Loucy (cell line): ENCODE measurements around the gene TNFRSF19.

Experiments
- H2AFZ ChIP-seq: fragments of 200-600 bp; sonication (generic); 2 replicates; pipeline ENCODE4 v1.6.0; 2016; ENCODE audit warnings: antibody characterized with exemption, mild to moderate bottlenecking, low read length, moderate library complexity
- H3F3A ChIP-seq: fragments of 200-600 bp; 2 replicates; pipeline ENCODE4 v1.6.0; 2016; ENCODE audit warnings: antibody characterized with exemption, low read depth, mild to moderate bottlenecking
- H3K27me3 ChIP-seq: fragments of 200-600 bp; sonication (generic); 2 replicates; pipeline ENCODE4 v1.6.1; 2014; ENCODE audit warnings: low read length, mild to moderate bottlenecking; ENCODE audit not compliant: insufficient read depth, poor library complexity, severe bottlenecking
- H3K36me3 ChIP-seq: fragments of 200-600 bp; sonication (generic); 2 replicates; pipeline ENCODE4 v1.6.1; 2016; ENCODE audit warnings: low read length; ENCODE audit not compliant: insufficient read depth
- H3K4me1 ChIP-seq: fragments of 200-600 bp; sonication (generic); 2 replicates; pipeline ENCODE4 v1.5.1; 2014; ENCODE audit warnings: low read length, mild to moderate bottlenecking; ENCODE audit not compliant: insufficient read depth, poor library complexity, severe bottlenecking
- H3K4me2 ChIP-seq: fragments of 200-600 bp; sonication (generic); 2 replicates; pipeline ENCODE4 v1.6.0; 2014; ENCODE audit warnings: antibody characterized with exemption, low read length, low read depth, mild to moderate bottlenecking; ENCODE audit not compliant: poor library complexity, severe bottlenecking
- H3K4me3 ChIP-seq: fragments of 200-600 bp; sonication (generic); 2 replicates; pipeline ENCODE4 v1.5.1; 2014; ENCODE audit warnings: low read length, mild to moderate bottlenecking, mixed read lengths; ENCODE audit not compliant: poor library complexity, severe bottlenecking
- H3K79me2 ChIP-seq: fragments of 200-600 bp; sonication (generic); 2 replicates; pipeline ENCODE4 v1.6.1; 2014; ENCODE audit warnings: low read length; ENCODE audit not compliant: insufficient read depth
- H3K9ac ChIP-seq: fragments of 200-600 bp; sonication (generic); 2 replicates; pipeline ENCODE4 v1.6.0; 2014; ENCODE audit warnings: mild to moderate bottlenecking, low read depth, low read length, moderate library complexity; ENCODE audit not compliant: poor library complexity, severe bottlenecking
- H3K9me2 ChIP-seq: fragments of 200-600 bp; sonication (generic); replicated peaks from 2 replicates; pipeline ENCODE4 v1.6.1; 2016; ENCODE audit warnings: low read depth, low read length, mixed read lengths
- H3K9me3 ChIP-seq: fragments of 200-600 bp; sonication (generic); 2 replicates; pipeline ENCODE4 v1.6.1; 2014; ENCODE audit warnings: mild to moderate bottlenecking, antibody characterized with exemption, low read length, low read depth; ENCODE audit not compliant: insufficient read depth
- H4K20me1 ChIP-seq: fragments of 200-600 bp; sonication (generic); 2 replicates; pipeline ENCODE4 v1.6.0; 2014; ENCODE audit warnings: antibody characterized with exemption, low read length, mild to moderate bottlenecking; ENCODE audit not compliant: insufficient read depth, poor library complexity, severe bottlenecking
- EZH2phosphoT487 ChIP-seq: fragments of 200-600 bp; IDR thresholded peaks from 2 replicates; pipeline ENCODE4 v1.6.1; 2018; ENCODE audit warnings: antibody characterized with exemption, mild to moderate bottlenecking, moderate library complexity, borderline replicate concordance
- TF ChIP-seq, protein P1 (sequence below): fragments of 200-600 bp; sonication (generic); conservative IDR thresholded peaks from 2 replicates; pipeline ENCODE4 v1.5.1; 2014; ENCODE audit warnings: mild to moderate bottlenecking, antibody characterized with exemption, low read length

Gene TNFRSF19

DNA sequence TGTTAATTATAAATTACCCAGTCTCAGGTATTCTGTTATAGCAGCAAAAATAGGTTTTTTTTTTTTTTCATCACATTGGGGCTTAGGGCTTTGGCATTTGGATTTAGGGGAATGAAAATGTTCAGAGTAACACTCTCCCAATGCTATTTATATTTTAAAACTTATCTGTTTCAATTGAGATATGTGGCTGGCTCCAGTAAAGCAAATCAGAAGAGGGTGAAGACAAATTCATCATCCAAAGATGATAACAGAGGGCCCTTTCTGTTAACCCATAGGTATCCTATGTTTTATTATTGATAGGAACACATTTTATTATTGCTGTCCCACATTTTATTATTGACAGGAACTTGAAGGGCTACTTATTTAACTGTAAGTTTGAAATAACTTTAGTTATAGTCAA is 20.5 kb upstream of the TNFRSF19 start:
- Histone ChIP-seq H4K20me1 (no peaks in the 10 kb centered on the region), H3K9me3 (no peaks in the 10 kb centered on the region), H3K9me2 (no peaks in the 10 kb centered on the region), H3K4me3 (no peak overlapping the region), H2AFZ (no peak overlapping the region), H3K4me2 (no peak overlapping the region), H3K9ac (no peak overlapping the region), H3F3A (no peaks in the 10 kb centered on the region), H3K4me1 (no peaks in the 10 kb centered on the region), H3K27me3 (no peaks in the 10 kb centered on the region), H3K79me2 (no peaks in the 10 kb centered on the region), H3K36me3 (no peaks in the 10 kb centered on the region)
- TF ChIP-seq, protein P1, sequence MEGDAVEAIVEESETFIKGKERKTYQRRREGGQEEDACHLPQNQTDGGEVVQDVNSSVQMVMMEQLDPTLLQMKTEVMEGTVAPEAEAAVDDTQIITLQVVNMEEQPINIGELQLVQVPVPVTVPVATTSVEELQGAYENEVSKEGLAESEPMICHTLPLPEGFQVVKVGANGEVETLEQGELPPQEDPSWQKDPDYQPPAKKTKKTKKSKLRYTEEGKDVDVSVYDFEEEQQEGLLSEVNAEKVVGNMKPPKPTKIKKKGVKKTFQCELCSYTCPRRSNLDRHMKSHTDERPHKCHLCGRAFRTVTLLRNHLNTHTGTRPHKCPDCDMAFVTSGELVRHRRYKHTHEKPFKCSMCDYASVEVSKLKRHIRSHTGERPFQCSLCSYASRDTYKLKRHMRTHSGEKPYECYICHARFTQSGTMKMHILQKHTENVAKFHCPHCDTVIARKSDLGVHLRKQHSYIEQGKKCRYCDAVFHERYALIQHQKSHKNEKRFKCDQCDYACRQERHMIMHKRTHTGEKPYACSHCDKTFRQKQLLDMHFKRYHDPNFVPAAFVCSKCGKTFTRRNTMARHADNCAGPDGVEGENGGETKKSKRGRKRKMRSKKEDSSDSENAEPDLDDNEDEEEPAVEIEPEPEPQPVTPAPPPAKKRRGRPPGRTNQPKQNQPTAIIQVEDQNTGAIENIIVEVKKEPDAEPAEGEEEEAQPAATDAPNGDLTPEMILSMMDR, result no peak
- TF ChIP-seq EZH2phosphoT487, result no peak

DNA sequence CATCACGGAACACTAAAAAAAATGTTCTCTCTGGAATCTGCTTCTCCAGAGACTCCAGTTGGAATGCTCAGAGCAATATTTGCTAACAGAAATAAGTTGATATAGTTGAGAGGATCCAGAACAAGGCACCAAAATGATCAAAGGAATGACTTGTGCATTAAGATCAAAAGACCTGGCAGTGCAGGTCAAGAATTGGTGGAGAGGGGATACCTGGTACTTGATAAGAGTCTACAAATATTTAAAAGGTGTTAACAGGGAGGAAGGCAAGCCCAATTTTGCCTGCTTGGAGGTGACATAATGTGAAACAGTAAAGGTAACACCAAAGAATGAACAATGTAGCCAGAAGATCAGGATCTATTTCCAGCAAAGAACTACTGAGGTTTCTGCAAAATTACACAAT is 20.0 kb upstream of the TNFRSF19 start:
- Histone ChIP-seq H3F3A (no peaks in the 10 kb centered on the region), H3K4me3 (no peak overlapping the region), H3K27me3 (no peaks in the 10 kb centered on the region), H3K4me2 (no peak overlapping the region), H3K9ac (no peak overlapping the region), H3K9me3 (no peaks in the 10 kb centered on the region), H3K79me2 (no peaks in the 10 kb centered on the region), H2AFZ (no peak overlapping the region), H3K36me3 (no peaks in the 10 kb centered on the region), H3K4me1 (no peaks in the 10 kb centered on the region), H3K9me2 (no peaks in the 10 kb centered on the region), H4K20me1 (no peaks in the 10 kb centered on the region)
- TF ChIP-seq, protein P1, result no peak
- no peak for TF ChIP-seq EZH2phosphoT487

DNA sequence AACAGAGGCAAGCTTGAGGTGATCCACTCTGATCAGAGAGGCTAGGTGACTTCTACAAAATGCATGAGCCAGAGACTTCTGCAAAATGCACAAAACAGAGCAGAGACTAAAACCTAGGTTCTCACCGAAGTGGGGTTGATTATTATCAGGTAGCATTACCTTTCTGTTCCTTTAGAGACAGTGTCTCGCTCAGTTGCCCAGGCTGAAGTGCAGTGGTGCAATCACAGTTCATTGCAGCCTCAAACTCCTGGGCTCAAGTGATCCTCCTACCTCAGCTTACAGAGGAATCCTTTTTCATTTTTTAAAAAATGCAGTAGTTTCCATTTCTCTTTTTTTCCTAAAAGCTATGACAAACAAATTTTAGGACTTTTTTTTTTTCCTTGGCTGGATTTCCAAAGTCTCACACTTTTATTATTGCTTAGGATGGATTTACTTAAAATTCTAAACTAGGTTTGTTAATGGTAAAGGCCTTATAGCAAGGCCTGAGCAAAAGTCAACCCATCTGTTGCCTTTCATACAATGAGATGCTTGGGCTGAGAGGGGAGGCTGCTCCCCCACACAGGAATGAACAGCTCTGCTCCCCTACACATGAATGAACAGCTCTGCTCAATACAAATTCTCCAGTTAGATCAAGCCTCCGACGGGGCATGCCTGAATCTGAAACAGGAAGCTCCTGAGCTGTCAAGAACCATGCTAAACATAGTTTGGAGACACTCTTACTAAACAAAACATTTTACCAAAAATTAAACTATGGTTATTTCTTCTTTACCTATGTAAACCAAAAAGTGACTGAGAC is 18.8 kb upstream of the TNFRSF19 start:
- H3K9me2 ChIP-seq, result no peaks in the 10 kb centered on the region
- no peak overlapping the region for H3K4me2 ChIP-seq
- no peaks in the 10 kb centered on the region for H3K36me3 ChIP-seq
- no peaks in the 10 kb centered on the region for H3K27me3 ChIP-seq
- no peak overlapping the region for H3K4me3 ChIP-seq
- no peak overlapping the region for H3K9ac ChIP-seq
- TF ChIP-seq, protein P1, result no peak
- no peak for TF ChIP-seq EZH2phosphoT487
- H3K9me3 ChIP-seq, result no peaks in the 10 kb centered on the region
- H4K20me1 ChIP-seq, result no peaks in the 10 kb centered on the region
- no peak overlapping the region for H2AFZ ChIP-seq
- no peaks in the 10 kb centered on the region for H3K4me1 ChIP-seq
- no peaks in the 10 kb centered on the region for H3K79me2 ChIP-seq
- no peaks in the 10 kb centered on the region for H3F3A ChIP-seq
